Left lung (tissue), 10 donors: ENCODE data around the gene TASL. TPM values are rescaled to one million over a fixed set of nuclear protein-coding genes. Genes with fewer than 3 reads are reported as not detected.

Source experiments
- ATAC-seq: fragments of 200-7000 bp; cut with Tn5 transposase; one replicate; pipeline ENCODE4 v1.9.1; 2020; ENCODE audit warnings: moderate library complexity
- DNase-seq, 4 donors: peaks; one replicate each; pipeline ENCODE4 v3.0.0-alpha.2; 2013 to 2020
- H3K27ac ChIP-seq, 2 donors: fragments of 200-600 bp; sonication (generic) in 1 of 2; one replicate each; pipeline versions ENCODE4 v1.5.0 to v1.8.0; 2020 to 2021
- H3K27me3 ChIP-seq, 2 donors: fragments of 200-600 bp; sonication (generic) in 1 of 2; one replicate each; pipeline versions ENCODE4 v1.5.0 to v1.8.0; 2020 to 2021
- H3K36me3 ChIP-seq, 2 donors: fragments of 200-600 bp; sonication (generic) in 1 of 2; one replicate each; pipeline versions ENCODE4 v1.5.0 to v1.8.0; 2020 to 2021
- H3K4me1 ChIP-seq, 2 donors: fragments of 200-600 bp; one replicate each; pipeline ENCODE4 v1.8.0; 2021
- H3K4me3 ChIP-seq, 2 donors: fragments of 200-600 bp; sonication (generic) in 1 of 2; one replicate each; pipeline versions ENCODE4 v1.5.0 to v1.8.0; 2020 to 2021; ENCODE audit warnings: mild to moderate bottlenecking in 1 of 2
- H3K9me3 ChIP-seq, 2 donors: fragments of 200-600 bp; sonication (generic) in 1 of 2; one replicate each; pipeline versions ENCODE4 v1.5.0 to v1.8.0; 2020 to 2021
- intact Hi-C, 2 donors: fragments of 100-400 bp; cut with DNase I; formaldehyde crosslinking; loops; one replicate each; pipeline versions ENCODE4 v1.11.2 to v1.14.2; 2022
- polyA plus RNA-seq, 6 donors: library from polyadenylated mRNA; unstranded; fragments of 120-200 nt; gene quantifications; one replicate each; pipeline ENCODE4 v1.2.1, GENCODE V29; 2013; ENCODE audit not compliant: insufficient read length in 6 of 6
- total RNA-seq, 2 donors: library from RNA; stranded (reverse); fragmentation: NEBNext Ultra II Directional; extraction: Animal tissue kit (Norgen Biotek cat#: 25700); gene quantifications; one replicate each; pipeline ENCODE4 v1.2.1, GENCODE V29; 2021
- TF ChIP-seq, protein P1 (sequence below), 2 donors: fragments of 200-600 bp; sonication (generic) in 1 of 2; IDR thresholded peaks; one replicate each; pipeline versions ENCODE4 v1.5.0 to v1.8.0; 2021; ENCODE audit warnings: antibody characterized with exemption in 2 of 2
- donor health status: DM: no; HTN: yes; CAD: no.
- donor health status: DM: no; HTN: no; CAD: no.

The TASL gene
- total and polyA plus RNA-seq, 8 donors: 0.82 to 6.2 (median 1.2) TPM

- no peak overlapping the region for H3K4me3 ChIP-seq
- DNase-seq (no peak), ATAC-seq (no peak)
- no peak overlapping the region for H3K27ac ChIP-seq
- H3K4me1 ChIP-seq: no peaks in the 10 kb centered on the region
- H3K27me3 ChIP-seq: no peaks in the 10 kb centered on the region
- TF ChIP-seq, protein P1, sequence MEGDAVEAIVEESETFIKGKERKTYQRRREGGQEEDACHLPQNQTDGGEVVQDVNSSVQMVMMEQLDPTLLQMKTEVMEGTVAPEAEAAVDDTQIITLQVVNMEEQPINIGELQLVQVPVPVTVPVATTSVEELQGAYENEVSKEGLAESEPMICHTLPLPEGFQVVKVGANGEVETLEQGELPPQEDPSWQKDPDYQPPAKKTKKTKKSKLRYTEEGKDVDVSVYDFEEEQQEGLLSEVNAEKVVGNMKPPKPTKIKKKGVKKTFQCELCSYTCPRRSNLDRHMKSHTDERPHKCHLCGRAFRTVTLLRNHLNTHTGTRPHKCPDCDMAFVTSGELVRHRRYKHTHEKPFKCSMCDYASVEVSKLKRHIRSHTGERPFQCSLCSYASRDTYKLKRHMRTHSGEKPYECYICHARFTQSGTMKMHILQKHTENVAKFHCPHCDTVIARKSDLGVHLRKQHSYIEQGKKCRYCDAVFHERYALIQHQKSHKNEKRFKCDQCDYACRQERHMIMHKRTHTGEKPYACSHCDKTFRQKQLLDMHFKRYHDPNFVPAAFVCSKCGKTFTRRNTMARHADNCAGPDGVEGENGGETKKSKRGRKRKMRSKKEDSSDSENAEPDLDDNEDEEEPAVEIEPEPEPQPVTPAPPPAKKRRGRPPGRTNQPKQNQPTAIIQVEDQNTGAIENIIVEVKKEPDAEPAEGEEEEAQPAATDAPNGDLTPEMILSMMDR (IDR thresholded peaks at IDR 0.05): no peak
- H3K9me3 ChIP-seq: peaks cover 0 to 5% of the 10 kb centered on the region in 2 donors
- no peaks in the 10 kb centered on the region for H3K36me3 ChIP-seq
- intact Hi-C loops: no loop called here
Observed at GRCh38 chrX:30620125-30620524, 42.6 kb upstream of the TASL start.

GRCh38 chrX:30618160-30618765 is 40.7 kb upstream of the TASL start:
- TF ChIP-seq, protein P1 (IDR thresholded peaks at IDR 0.05): no peak
- Histone ChIP-seq H3K27me3 (no peaks in the 10 kb centered on the region), H3K27ac (no peak overlapping the region), H3K36me3 (no peaks in the 10 kb centered on the region), H3K4me3 (no peak overlapping the region), H3K4me1 (no peaks in the 10 kb centered on the region), H3K9me3 (peaks cover 0 to 5% of the 10 kb centered on the region in 2 donors)
- no peak for DNase-seq
- ATAC-seq: no peak
- intact Hi-C loops: no loop called here

- H3K4me1 ChIP-seq: no peaks in the 10 kb centered on the region
- H3K27me3 ChIP-seq: no peaks in the 10 kb centered on the region
- H3K27ac ChIP-seq: no peak overlapping the region
- H3K36me3 ChIP-seq: no peaks in the 10 kb centered on the region
- H3K4me3 ChIP-seq: no peak overlapping the region
- H3K9me3 ChIP-seq: no peaks in the 10 kb centered on the region
- intact Hi-C loops: no loop called here
- ATAC-seq: no peak
- DNase-seq: no peak
- TF ChIP-seq, protein P1 (IDR thresholded peaks at IDR 0.05): no peak
Observed at GRCh38 chrX:30615229-30615628, 37.7 kb upstream of the TASL start.

- DNase-seq: no peak
- H3K4me3 ChIP-seq: no peak overlapping the region
- H3K4me1 ChIP-seq: no peaks in the 10 kb centered on the region
- TF ChIP-seq, protein P1 (IDR thresholded peaks at IDR 0.05): no peak
- H3K36me3 ChIP-seq: no peaks in the 10 kb centered on the region
- peak; percentile 20 for ATAC-seq
- no peaks in the 10 kb centered on the region for H3K9me3 ChIP-seq
- H3K27ac ChIP-seq: peak overlapping the region; percentile 54 to 84
- no peaks in the 10 kb centered on the region for H3K27me3 ChIP-seq
- intact Hi-C loops: no loop called here
Observed at GRCh38 chrX:30613721-30614120, 36.2 kb upstream of the TASL start.

GRCh38 chrX:30612250-30612655 is 34.7 kb upstream of the TASL start:
- ATAC-seq: peak; percentile 86
- Histone ChIP-seq H3K4me3 (no peak overlapping the region), H3K36me3 (no peaks in the 10 kb centered on the region), H3K27me3 (no peaks in the 10 kb centered on the region), H3K9me3 (no peaks in the 10 kb centered on the region), H3K4me1 (no peaks in the 10 kb centered on the region), H3K27ac (peak overlapping the region in 1 of 2 donors; percentile 84)
- intact Hi-C loops: no loop called here
- DNase-seq: peak in 1 of 4 donors; percentile 19
- TF ChIP-seq, protein P1 (IDR thresholded peaks at IDR 0.05): no peak
